ENCODE results near the gene DSP.

GRCh38 chr6:7628909-7629308, 87.4 kb downstream of the DSP start:
- no peak for TF ChIP-seq CTCF (IDR thresholded peaks at IDR 0.05)
- TF ChIP-seq POLR2A (IDR thresholded peaks at IDR 0.05): no peak
